GM12872 (cell line): ENCODE results near the gene COL13A1.

Experiments used
- CTCF ChIP-seq: IDR thresholded peaks from 3 replicates; pipeline ENCODE4 v1.5.1; 2011; ENCODE audit warnings: low read depth, mild to moderate bottlenecking, low read length, moderate library complexity; ENCODE audit not compliant: insufficient read depth

COL13A1 gene

GRCh38 chr10:69810675-69811397, 9.1 kb downstream of the COL13A1 start:
- TF ChIP-seq CTCF = no peak

- TF ChIP-seq CTCF = no peak
These were observed 11.9 kb downstream of the COL13A1 start for GRCh38 chr10:69813632-69814031.

- no peak for TF ChIP-seq CTCF
These were observed 12.5 kb downstream of the COL13A1 start for GRCh38 chr10:69814251-69814650.

GRCh38 chr10:69815104-69815503, 13.4 kb downstream of the COL13A1 start:
- TF ChIP-seq CTCF = no peak

GRCh38 chr10:69816521-69816920, 14.8 kb downstream of the COL13A1 start:
- no peak for TF ChIP-seq CTCF

GRCh38 chr10:69817078-69817581, 15.4 kb downstream of the COL13A1 start:
- no peak for TF ChIP-seq CTCF

- no peak for TF ChIP-seq CTCF
These were observed 17.1 kb downstream of the COL13A1 start for GRCh38 chr10:69818676-69819239.
